Dendritic cell treated with granulocyte-macrophage colony-stimulating factor and Interleukin-4, amounts not matched to agents 40 ng/mL and 50 ng/mL, for 4 days (primary cell): Measurements from ENCODE around the gene PACSIN1.
"Not testable (repeated sequence)": the region's sequence is repeated elsewhere in the genome, so short reads cannot be mapped to it uniquely, and the experiment has no call there.

Source experiments
- H3K27ac Mint-ChIP-seq: one replicate; pipeline ENCODE4 v1.8.0; 2022; ENCODE audit warnings: mild to moderate bottlenecking, mixed read lengths
- H3K27me3 Mint-ChIP-seq: one replicate; pipeline ENCODE4 v1.8.0; 2022; ENCODE audit warnings: mild to moderate bottlenecking, mixed read lengths
- H3K36me3 Mint-ChIP-seq: one replicate; pipeline ENCODE4 v1.8.0; 2022; ENCODE audit warnings: low read depth, mixed read lengths
- H3K4me1 Mint-ChIP-seq: one replicate; pipeline ENCODE4 v1.8.0; 2022; ENCODE audit warnings: low read depth, mixed read lengths
- H3K4me3 Mint-ChIP-seq: one replicate; pipeline ENCODE4 v1.8.0; 2022; ENCODE audit warnings: mild to moderate bottlenecking, moderate library complexity, mixed read lengths
- H3K9me3 Mint-ChIP-seq: one replicate; pipeline ENCODE4 v1.8.0; 2022; ENCODE audit warnings: mixed read lengths
- intact Hi-C: fragments of 100-400 bp; cut with micrococcal nuclease; formaldehyde crosslinking; loops from one replicate; pipeline ENCODE4 v1.15.0; 2022

Gene PACSIN1

DNA sequence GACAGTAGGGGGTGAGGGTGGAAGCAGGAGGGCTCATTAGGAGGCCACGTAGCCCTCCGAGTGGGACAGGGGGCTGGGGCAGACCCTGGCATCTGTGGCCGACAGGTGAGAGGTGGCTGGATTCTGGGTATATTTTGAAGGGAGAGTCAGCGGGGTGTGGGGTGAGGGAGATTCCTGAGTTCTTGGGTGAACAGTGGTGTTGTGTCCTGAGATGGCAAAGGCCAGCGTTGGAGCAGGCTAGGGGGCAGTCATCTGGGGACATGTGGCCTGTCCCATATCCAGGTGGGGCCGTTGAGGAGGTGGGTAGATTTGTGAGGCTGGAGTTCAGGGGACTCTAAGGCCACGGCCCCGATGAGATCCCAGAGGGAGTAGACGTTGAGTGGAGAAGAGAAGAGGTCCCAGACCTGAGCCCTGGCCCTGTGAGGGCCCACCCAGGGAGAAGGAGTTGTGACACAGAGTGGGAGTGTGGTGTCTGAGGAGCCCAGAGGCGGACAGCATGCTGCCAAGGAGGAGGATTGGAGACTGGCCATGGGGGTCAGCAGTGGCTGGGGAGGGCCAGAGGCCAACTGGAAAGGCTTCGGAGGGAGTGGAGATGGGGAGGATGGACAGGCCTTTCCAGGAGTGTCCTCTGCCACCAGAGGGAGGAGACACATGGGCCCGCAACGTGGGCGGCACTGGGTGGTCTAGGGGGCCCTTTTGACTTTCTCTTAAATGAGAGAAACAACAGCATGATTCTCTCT lies 19.6 kb downstream of the PACSIN1 start:
- Mint-ChIP-seq H3K9me3 (no peaks in the 10 kb centered on the region), H3K27me3 (peaks cover 1% of the 10 kb centered on the region), H3K4me1 (no peaks in the 10 kb centered on the region), H3K4me3 (no peak overlapping the region), H3K36me3 (no peaks in the 10 kb centered on the region), H3K27ac (no peak overlapping the region)
- intact Hi-C loops, result no loop called here

DNA sequence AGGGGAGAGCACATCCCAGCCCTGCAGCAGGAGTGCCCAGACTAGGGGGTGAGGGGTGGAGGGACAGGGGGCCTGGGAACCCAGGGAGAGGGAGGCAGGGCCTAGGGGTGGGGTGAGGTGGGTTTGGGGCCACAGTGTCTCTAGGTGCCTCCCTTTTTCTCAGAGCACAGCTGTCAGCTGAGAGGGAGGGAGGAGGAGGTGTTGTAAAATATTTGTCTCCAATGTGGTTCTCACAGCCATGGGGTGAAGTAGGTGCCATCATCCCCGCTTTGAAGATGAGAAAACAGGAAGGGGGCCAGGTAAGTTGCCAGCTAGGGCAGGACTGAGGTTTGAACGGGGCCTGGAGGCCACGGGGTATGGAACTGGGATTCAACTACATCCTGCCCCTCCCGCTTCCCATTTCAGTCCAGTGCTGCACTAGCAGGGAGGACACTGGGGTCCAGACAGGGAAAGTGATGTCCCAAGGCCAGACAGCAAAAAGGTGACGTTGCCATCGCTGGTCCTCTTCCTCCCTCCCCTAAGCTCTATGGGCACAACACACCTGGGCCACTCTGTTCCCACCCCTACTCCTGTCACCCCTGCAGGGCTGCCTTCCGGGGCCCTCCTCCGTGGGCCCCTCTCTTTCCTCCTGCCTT lies 20.3 kb downstream of the PACSIN1 start:
- no peak overlapping the region for H3K4me3 Mint-ChIP-seq
- no peaks in the 10 kb centered on the region for H3K9me3 Mint-ChIP-seq
- intact Hi-C loops, result no loop called here
- H3K4me1 Mint-ChIP-seq, result peaks cover 3% of the 10 kb centered on the region
- H3K27ac Mint-ChIP-seq, result no peak overlapping the region
- H3K36me3 Mint-ChIP-seq, result no peaks in the 10 kb centered on the region
- peaks cover 5% of the 10 kb centered on the region for H3K27me3 Mint-ChIP-seq

- H3K36me3 Mint-ChIP-seq, H3K27ac Mint-ChIP-seq, H3K4me1 Mint-ChIP-seq, intact Hi-C loops, H3K27me3 Mint-ChIP-seq, H3K9me3 Mint-ChIP-seq, H3K4me3 Mint-ChIP-seq: not testable (repeated sequence)
Measured at GRCh38 chr6:34486886-34487285, 21.0 kb downstream of the PACSIN1 start.

- Mint-ChIP-seq H3K4me3 (no peak overlapping the region), H3K9me3 (no peaks in the 10 kb centered on the region), H3K36me3 (no peaks in the 10 kb centered on the region), H3K4me1 (peaks cover 5% of the 10 kb centered on the region), H3K27ac (no peak overlapping the region), H3K27me3 (peaks cover 5% of the 10 kb centered on the region)
- intact Hi-C loops, result no loop called here
Measured at GRCh38 chr6:34487536-34487935, 21.7 kb downstream of the PACSIN1 start.

GRCh38 chr6:34489207-34489805 lies 23.4 kb downstream of the PACSIN1 start:
- H3K27me3 Mint-ChIP-seq, result peaks cover 5% of the 10 kb centered on the region
- H3K36me3 Mint-ChIP-seq, result no peaks in the 10 kb centered on the region
- no peak overlapping the region for H3K27ac Mint-ChIP-seq
- H3K4me3 Mint-ChIP-seq, result no peak overlapping the region
- intact Hi-C loops, result no loop called here
- no peaks in the 10 kb centered on the region for H3K9me3 Mint-ChIP-seq
- peaks cover 5% of the 10 kb centered on the region for H3K4me1 Mint-ChIP-seq

- H3K27ac Mint-ChIP-seq, result no peak overlapping the region
- H3K27me3 Mint-ChIP-seq, result peaks cover 5% of the 10 kb centered on the region
- no peaks in the 10 kb centered on the region for H3K36me3 Mint-ChIP-seq
- no peak overlapping the region for H3K4me3 Mint-ChIP-seq
- H3K9me3 Mint-ChIP-seq, result no peaks in the 10 kb centered on the region
- intact Hi-C loops, result no loop called here
- peaks cover 5% of the 10 kb centered on the region for H3K4me1 Mint-ChIP-seq
Measured at GRCh38 chr6:34490390-34491090, 24.7 kb downstream of the PACSIN1 start.

DNA sequence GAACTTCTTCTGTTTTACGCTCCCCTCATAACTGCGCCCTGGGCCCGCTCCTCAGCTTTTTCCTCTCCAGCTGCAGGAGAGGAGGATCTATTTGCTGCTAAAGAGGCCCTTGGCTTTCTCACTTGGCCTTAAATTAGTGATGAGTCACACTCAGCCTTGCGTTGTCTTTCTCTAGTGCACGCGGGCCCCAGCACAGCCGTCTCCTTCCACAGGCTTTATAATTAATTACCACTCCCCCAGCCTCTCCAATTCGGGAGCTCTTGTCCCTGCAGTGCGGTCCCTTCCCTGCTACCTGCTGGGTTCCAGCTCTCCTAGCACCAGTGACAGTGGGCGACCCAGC lies 25.2 kb downstream of the PACSIN1 start:
- H3K27ac Mint-ChIP-seq, result no peak overlapping the region
- peaks cover 5% of the 10 kb centered on the region for H3K4me1 Mint-ChIP-seq
- H3K27me3 Mint-ChIP-seq, result peaks cover 5% of the 10 kb centered on the region
- H3K9me3 Mint-ChIP-seq, result no peaks in the 10 kb centered on the region
- no peak overlapping the region for H3K4me3 Mint-ChIP-seq
- no peaks in the 10 kb centered on the region for H3K36me3 Mint-ChIP-seq
- intact Hi-C loops, result no loop called here

DNA sequence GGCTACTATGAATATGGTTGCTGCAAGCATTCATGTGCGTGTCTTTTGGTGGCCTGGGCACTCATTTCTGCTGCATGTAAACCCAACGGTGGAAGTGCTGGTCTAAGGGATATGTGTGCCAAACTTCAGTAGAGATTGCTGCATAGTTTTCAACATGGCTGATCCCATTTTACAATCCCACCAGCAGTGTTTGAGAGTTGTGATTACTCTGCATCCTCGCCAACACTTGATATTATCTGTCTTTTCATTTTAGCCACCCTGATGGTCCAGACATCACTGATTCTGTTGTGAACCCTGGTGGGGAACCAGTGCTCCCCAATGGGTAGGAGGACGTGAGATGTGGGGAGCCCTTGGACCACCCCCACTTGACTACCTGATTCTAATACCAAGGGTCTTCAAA lies 27.5 kb downstream of the PACSIN1 start:
- intact Hi-C loops, result no loop called here
- Mint-ChIP-seq H3K27me3 (peaks cover 7% of the 10 kb centered on the region), H3K9me3 (no peaks in the 10 kb centered on the region), H3K4me3 (no peak overlapping the region), H3K27ac (no peak overlapping the region), H3K36me3 (no peaks in the 10 kb centered on the region), H3K4me1 (peaks cover 5% of the 10 kb centered on the region)

GRCh38 chr6:34494973-34495372 lies 29.1 kb downstream of the PACSIN1 start:
- Mint-ChIP-seq H3K27ac (no peak overlapping the region), H3K4me3 (no peak overlapping the region), H3K9me3 (no peaks in the 10 kb centered on the region), H3K36me3 (no peaks in the 10 kb centered on the region), H3K4me1 (peaks cover 5% of the 10 kb centered on the region), H3K27me3 (peaks cover 7% of the 10 kb centered on the region)
- intact Hi-C loops, result no loop called here

- Mint-ChIP-seq H3K36me3 (no peaks in the 10 kb centered on the region), H3K9me3 (no peaks in the 10 kb centered on the region), H3K27ac (no peak overlapping the region), H3K4me3 (no peak overlapping the region), H3K4me1 (peaks cover 2% of the 10 kb centered on the region), H3K27me3 (peaks cover 4% of the 10 kb centered on the region)
- intact Hi-C loops, result no loop called here
Measured at GRCh38 chr6:34496103-34496685, 30.3 kb downstream of the PACSIN1 start.

DNA sequence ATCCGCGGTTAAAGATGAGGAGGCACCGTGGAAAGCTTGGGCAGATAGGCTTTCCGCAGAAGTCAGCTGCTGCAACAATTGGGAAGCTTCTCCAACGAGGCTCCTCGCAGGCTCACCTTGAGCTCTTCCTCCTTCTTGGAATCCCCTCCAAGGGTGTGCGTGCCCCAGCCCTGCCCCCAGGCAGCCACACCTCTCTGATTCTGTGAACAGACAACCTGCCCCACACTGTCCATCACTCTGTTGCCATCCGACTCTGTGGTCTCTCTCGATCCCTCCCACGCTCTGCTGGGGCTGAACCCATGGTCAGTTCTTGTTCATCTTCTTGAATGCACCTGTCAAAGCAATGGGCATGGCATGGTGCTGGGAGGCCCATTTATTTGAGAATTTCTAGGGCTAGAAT lies 31.5 kb downstream of the PACSIN1 start:
- Mint-ChIP-seq H3K36me3 (no peaks in the 10 kb centered on the region), H3K4me3 (no peak overlapping the region), H3K4me1 (no peaks in the 10 kb centered on the region), H3K27me3 (peaks cover 5% of the 10 kb centered on the region), H3K9me3 (no peaks in the 10 kb centered on the region), H3K27ac (no peak overlapping the region)
- intact Hi-C loops, result no loop called here

DNA sequence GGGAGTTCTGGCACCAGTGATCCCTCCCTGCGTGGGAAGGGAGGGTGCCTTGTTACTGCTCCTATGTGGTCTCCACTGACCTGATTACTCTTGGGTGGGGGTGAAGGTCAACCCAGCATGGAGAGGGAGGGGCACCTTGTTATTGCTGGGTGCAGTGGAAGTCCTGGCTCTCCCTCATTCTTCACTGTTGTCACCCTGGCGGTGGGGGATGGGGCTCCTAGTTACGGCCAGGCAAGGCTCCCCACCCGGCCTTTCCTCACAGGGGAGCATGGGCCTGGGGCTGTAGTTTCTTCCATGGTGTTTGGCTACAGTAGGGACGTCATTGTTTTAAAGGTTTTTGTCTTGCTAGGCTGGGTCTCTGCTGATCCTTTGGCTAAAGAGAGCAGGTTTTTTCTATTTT lies 40.8 kb downstream of the PACSIN1 start:
- H3K9me3 Mint-ChIP-seq, result peaks cover 8% of the 10 kb centered on the region
- H3K27ac Mint-ChIP-seq, result no peak overlapping the region
- no peaks in the 10 kb centered on the region for H3K4me1 Mint-ChIP-seq
- no peaks in the 10 kb centered on the region for H3K27me3 Mint-ChIP-seq
- intact Hi-C loops, result no loop called here
- H3K36me3 Mint-ChIP-seq, result no peaks in the 10 kb centered on the region
- no peak overlapping the region for H3K4me3 Mint-ChIP-seq

- no peaks in the 10 kb centered on the region for H3K36me3 Mint-ChIP-seq
- intact Hi-C loops, result no loop called here
Measured at GRCh38 chr6:34508425-34508824, 42.5 kb downstream of the PACSIN1 start.

GRCh38 chr6:34509782-34510181 lies 43.9 kb downstream of the PACSIN1 start:
- peaks cover 12% of the 10 kb centered on the region for H3K27me3 Mint-ChIP-seq
- no peaks in the 10 kb centered on the region for H3K36me3 Mint-ChIP-seq
- no peak overlapping the region for H3K27ac Mint-ChIP-seq
- peaks cover 8% of the 10 kb centered on the region for H3K9me3 Mint-ChIP-seq
- H3K4me3 Mint-ChIP-seq, result no peak overlapping the region
- no peaks in the 10 kb centered on the region for H3K4me1 Mint-ChIP-seq
- intact Hi-C loops, result no loop called here

More at GRCh38 chr6:34508425-34508824, 42.5 kb downstream of the PACSIN1 start:
- H3K27ac Mint-ChIP-seq, result no peak overlapping the region
- peaks cover 8% of the 10 kb centered on the region for H3K9me3 Mint-ChIP-seq
- peaks cover 3% of the 10 kb centered on the region for H3K27me3 Mint-ChIP-seq
- H3K4me3 Mint-ChIP-seq, result no peak overlapping the region
- no peaks in the 10 kb centered on the region for H3K4me1 Mint-ChIP-seq
